Measurements from ENCODE around the gene NIPAL3. TPM values are rescaled to one million over a fixed set of nuclear protein-coding genes. Genes with fewer than 3 reads are reported as not detected.

Gene NIPAL3
- total and polyA plus RNA-seq, 9 donors: 4.4 to 22.3 (median 13.1) TPM

GRCh38 chr1:24406788-24407187 lies 8.8 kb upstream of the NIPAL3 start:
- Histone ChIP-seq H3K4me3 (no peak overlapping the region), H3K36me3 (no peaks in the 10 kb centered on the region), H3K27me3 (no peaks in the 10 kb centered on the region), H3K27ac (no peak overlapping the region), H3K4me1 (ENCODE audit: insufficient read depth) (no peaks in the 10 kb centered on the region), H3K9me3 (no peaks in the 10 kb centered on the region)
- WGBS, 3 donors: 94 to 98% (median 98%) methylated on average over 1 of the region's 1 CpG
- no peak for TF ChIP-seq EP300 (IDR thresholded peaks at IDR 0.05)
- TF ChIP-seq POLR2A (IDR thresholded peaks at IDR 0.05): no peak
- no peak for TF ChIP-seq CTCF (IDR thresholded peaks at IDR 0.05)
- intact Hi-C loops (cut with DNase I): no loop called here
- no peak for DNase-seq

GRCh38 chr1:24409535-24409934 lies 6.1 kb upstream of the NIPAL3 start:
- no peaks in the 10 kb centered on the region for H3K27me3 ChIP-seq
- intact Hi-C loops (cut with DNase I): no loop called here
- H3K4me3 ChIP-seq: no peak overlapping the region
- no peak for DNase-seq
- H3K9me3 ChIP-seq: no peaks in the 10 kb centered on the region
- peaks cover 2% of the 10 kb centered on the region for H3K4me1 ChIP-seq (ENCODE audit: insufficient read depth)
- H3K27ac ChIP-seq: no peak overlapping the region
- TF ChIP-seq EP300 (IDR thresholded peaks at IDR 0.05) (no peak), CTCF (IDR thresholded peaks at IDR 0.05) (no peak), POLR2A (IDR thresholded peaks at IDR 0.05) (no peak)
- H3K36me3 ChIP-seq: no peaks in the 10 kb centered on the region
- WGBS, 3 donors: 81 to 87% (median 83%) methylated on average over 3 of the region's 3 CpGs

DNA sequence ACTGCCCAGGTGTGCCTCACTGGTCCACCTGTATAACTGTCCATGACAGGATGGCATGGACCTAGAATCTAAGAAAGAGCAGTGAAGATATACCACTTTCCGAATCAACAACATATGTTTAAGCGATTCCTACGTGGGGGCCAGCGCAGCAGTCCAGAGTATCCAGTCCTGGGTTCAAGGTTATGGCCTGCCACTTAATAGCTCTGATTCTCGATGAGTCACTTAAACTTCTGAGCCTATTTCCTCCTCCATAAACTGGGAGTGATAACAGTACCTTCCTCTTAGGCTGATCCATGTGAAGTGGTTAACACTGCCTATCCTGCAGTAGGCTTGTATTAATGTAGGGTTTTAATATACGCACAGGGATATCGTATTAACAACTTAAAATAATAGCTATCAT lies 4.9 kb upstream of the NIPAL3 start:
- Histone ChIP-seq H3K27me3 (no peaks in the 10 kb centered on the region), H3K4me3 (no peak overlapping the region), H3K27ac (no peak overlapping the region), H3K36me3 (no peaks in the 10 kb centered on the region), H3K4me1 (ENCODE audit: insufficient read depth) (peaks cover 2% of the 10 kb centered on the region), H3K9me3 (no peaks in the 10 kb centered on the region)
- DNase-seq: no peak
- 89 to 92% (median 91%) methylated on average over 7 of the region's 7 CpGs for WGBS, 3 donors
- intact Hi-C loops (cut with DNase I): loop anchor here in 1 of 4 donors (5.0 kb wide), 1 partner anchor 1387 kb away; no protein-coding TSS in a partner anchor
- TF ChIP-seq CTCF (IDR thresholded peaks at IDR 0.05) (no peak), POLR2A (IDR thresholded peaks at IDR 0.05) (no peak), EP300 (IDR thresholded peaks at IDR 0.05) (no peak)

- Histone ChIP-seq H3K36me3 (no peaks in the 10 kb centered on the region), H3K9me3 (no peaks in the 10 kb centered on the region), H3K4me1 (ENCODE audit: insufficient read depth) (peaks cover 2% of the 10 kb centered on the region), H3K4me3 (no peak overlapping the region), H3K27me3 (no peaks in the 10 kb centered on the region), H3K27ac (no peak overlapping the region)
- no peak for DNase-seq
- WGBS, 3 donors: 90 to 94% (median 92%) methylated on average over 6 of the region's 6 CpGs
- TF ChIP-seq CTCF (IDR thresholded peaks at IDR 0.05) (no peak), POLR2A (IDR thresholded peaks at IDR 0.05) (no peak), EP300 (IDR thresholded peaks at IDR 0.05) (no peak)
- intact Hi-C loops (cut with DNase I): loop anchor here in 1 of 4 donors (5.0 kb wide), 1 partner anchor 1385 kb away; no protein-coding TSS in a partner anchor
Observed at GRCh38 chr1:24411963-24412362, 3.6 kb upstream of the NIPAL3 start.
